H1 (cell line): ENCODE measurements around the gene SPEN. TPM values are rescaled to one million over a fixed set of nuclear protein-coding genes. Genes with fewer than 3 reads are reported as not detected.

ENCODE experiments used
- CTCF ChIA-PET: fragments of 300-600 bp; sonication (Branson Sonifier 250); formaldehyde crosslinking; loops from one replicate; lab custom pipeline; 2021; ENCODE audit not compliant: partially characterized antibody; lab: Charles Lee
- POLR2A ChIA-PET: fragments of 300-600 bp; sonication (Branson Sonifier 250); formaldehyde crosslinking; loops from one replicate; lab custom pipeline; 2021; ENCODE audit warnings: inconsistent platforms; ENCODE audit not compliant: partially characterized antibody; lab: Charles Lee
- DNase-seq, 2 experiments: peaks; one replicate each; pipeline versions ENCODE4 v3.0.0 to v3.0.0-alpha.2; 2010 to 2022; ENCODE audit warnings: low spot score in 2 of 2, low read depth in 1 of 2, mixed read lengths in 1 of 2
- FAIRE-seq: peaks from 2 replicates; lab custom pipeline; 2011; peaks lifted over from hg19 to GRCh38; lab: Jason Lieb, UNC
- H2AFZ ChIP-seq: 2 replicates; pipeline ENCODE4 v1.8.1; 2012; ENCODE audit warnings: low read length, inconsistent platforms
- H2AK5ac ChIP-seq: 2 replicates; pipeline ENCODE4 v1.6.1; 2013; ENCODE audit warnings: low read depth, low read length
- H2BK120ac ChIP-seq: replicated peaks from 2 replicates; pipeline ENCODE3; 2013; ENCODE audit warnings: low read depth, low read length, inconsistent platforms
- H2BK12ac ChIP-seq: 2 replicates; pipeline ENCODE4 v1.6.1; 2013; ENCODE audit warnings: low read depth, low read length
- H2BK15ac ChIP-seq: 2 replicates; pipeline ENCODE4 v1.6.1; 2013; ENCODE audit warnings: low read length
- H2BK20ac ChIP-seq: 2 replicates; pipeline ENCODE4 v1.6.1; 2013; ENCODE audit warnings: low read length
- H2BK5ac ChIP-seq: 2 replicates; pipeline ENCODE4 v1.6.1; 2013; ENCODE audit warnings: low read depth, low read length
- H3K14ac ChIP-seq: 2 replicates; pipeline ENCODE4 v1.6.1; 2013; ENCODE audit warnings: inconsistent platforms; ENCODE audit not compliant: insufficient read length
- H3K18ac ChIP-seq: 2 replicates; pipeline ENCODE4 v1.6.1; 2013; ENCODE audit warnings: low read length; ENCODE audit errors: extremely low read depth
- H3K23ac ChIP-seq: 2 replicates; pipeline ENCODE4 v1.6.1; 2013; ENCODE audit warnings: inconsistent platforms; ENCODE audit not compliant: insufficient read length
- H3K23me2 ChIP-seq: 2 replicates; pipeline ENCODE4 v1.6.1; 2013; ENCODE audit warnings: low read depth, low read length
- H3K27ac ChIP-seq: 2 replicates; pipeline ENCODE4 v1.6.1; 2011; ENCODE audit warnings: low read depth, low read length, inconsistent platforms
- H3K27me3 ChIP-seq, 4 experiments: replicated peaks in 1 of 4; 1 replicate in 1 of 4; 2 replicates in 3 of 4; pipeline versions ENCODE4 v1.6.1 to v1.8.1; 2011 to 2013; ENCODE audit warnings: low read length in 3 of 4, mild to moderate bottlenecking in 3 of 4, inconsistent platforms in 2 of 4, mixed read lengths in 2 of 4, moderate library complexity in 1 of 4; ENCODE audit not compliant: control insufficient read depth in 3 of 4, insufficient read depth in 3 of 4; ENCODE audit errors: extremely low read depth in 1 of 4
- H3K36me3 ChIP-seq, 4 experiments: 2 replicates each; pipeline versions ENCODE4 v1.6.1 to v1.8.1; 2011 to 2013; ENCODE audit warnings: mild to moderate bottlenecking in 4 of 4, low read length in 3 of 4, moderate library complexity in 2 of 4, control low read depth in 1 of 4, inconsistent platforms in 1 of 4; ENCODE audit not compliant: insufficient read depth in 4 of 4, control insufficient read depth in 2 of 4
- H3K4ac ChIP-seq: replicated peaks from 2 replicates; pipeline ENCODE3; 2013; ENCODE audit warnings: low read length, low read depth, mixed read lengths, inconsistent platforms; ENCODE audit not compliant: insufficient read length
- H3K4me1 ChIP-seq, 4 experiments: replicated peaks in 1 of 4; 1 replicate in 1 of 4; 2 replicates in 3 of 4; pipeline versions ENCODE4 v1.6.1 to v1.8.1; 2011 to 2013; ENCODE audit warnings: low read length in 3 of 4, inconsistent platforms in 2 of 4, mixed read lengths in 1 of 4; ENCODE audit not compliant: insufficient read depth in 4 of 4, control insufficient read depth in 3 of 4
- H3K4me2 ChIP-seq, 2 experiments: 2 replicates each; pipeline versions ENCODE4 v1.6.1 to v1.8.1; 2011 to 2013; ENCODE audit warnings: low read depth in 2 of 2, low read length in 2 of 2, control low read depth in 1 of 2, inconsistent platforms in 1 of 2, mild to moderate bottlenecking in 1 of 2; ENCODE audit not compliant: insufficient read depth in 1 of 2
- H3K4me3 ChIP-seq, 4 experiments: fragments of 200-600, 300-600 bp in 1 of 4; sonication (generic), shearing (Covaris generic), sonication (Bioruptor Twin) in 1 of 4; 2 replicates each; pipeline versions ENCODE4 v1.5.1 to v1.8.1; 2011 to 2016; ENCODE audit warnings: low read length in 4 of 4, low read depth in 3 of 4, control low read depth in 2 of 4, inconsistent platforms in 2 of 4, mild to moderate bottlenecking in 2 of 4, mixed read lengths in 1 of 4, moderate library complexity in 1 of 4; ENCODE audit not compliant: insufficient read depth in 2 of 4; ENCODE audit errors: extremely low read depth in 1 of 4
- H3K56ac ChIP-seq: replicated peaks from 2 replicates; pipeline ENCODE3; 2013; ENCODE audit warnings: low read depth, mild to moderate bottlenecking, mixed read lengths, low read length, inconsistent platforms; ENCODE audit not compliant: insufficient read length
- H3K79me1 ChIP-seq: 2 replicates; pipeline ENCODE4 v1.6.1; 2013; ENCODE audit warnings: low read depth, low read length, control low read depth
- H3K79me2 ChIP-seq, 2 experiments: 2 replicates each; pipeline versions ENCODE4 v1.6.1 to v1.8.1; 2012 to 2013; ENCODE audit warnings: low read length in 2 of 2, mild to moderate bottlenecking in 2 of 2, inconsistent platforms in 1 of 2; ENCODE audit not compliant: insufficient read depth in 2 of 2, control insufficient read depth in 1 of 2
- H3K9ac ChIP-seq, 4 experiments: replicated peaks in 1 of 4; 1 replicate in 1 of 4; 2 replicates in 3 of 4; pipeline versions ENCODE4 v1.6.1 to v1.8.1; 2011 to 2013; ENCODE audit warnings: low read depth in 3 of 4, low read length in 3 of 4, control low read depth in 2 of 4, mild to moderate bottlenecking in 2 of 4, moderate library complexity in 2 of 4, inconsistent platforms in 1 of 4; ENCODE audit errors: extremely low read depth in 1 of 4
- H3K9me3 ChIP-seq, 2 experiments: 2 replicates each; pipeline versions ENCODE4 v1.6.1 to v1.8.1; 2012 to 2013; ENCODE audit warnings: mild to moderate bottlenecking in 2 of 2, moderate library complexity in 2 of 2, control low read depth in 1 of 2, inconsistent platforms in 1 of 2, low read depth in 1 of 2, low read length in 1 of 2, mixed read lengths in 1 of 2; ENCODE audit not compliant: insufficient read depth in 2 of 2
- H4K20me1 ChIP-seq, 2 experiments: replicated peaks in 1 of 2; 2 replicates each; pipeline versions ENCODE3 to v1.8.1; 2011 to 2013; ENCODE audit warnings: inconsistent platforms in 2 of 2, low read length in 2 of 2, mild to moderate bottlenecking in 1 of 2; ENCODE audit not compliant: insufficient read depth in 2 of 2, control insufficient read depth in 1 of 2
- H4K5ac ChIP-seq: 2 replicates; pipeline ENCODE4 v1.6.1; 2013; ENCODE audit warnings: low read length, low read depth, mixed read lengths, inconsistent platforms; ENCODE audit not compliant: insufficient read length
- H4K8ac ChIP-seq: 2 replicates; pipeline ENCODE4 v1.8.0; 2013; ENCODE audit warnings: mild to moderate bottlenecking, moderate library complexity, low read length, inconsistent platforms; ENCODE audit not compliant: insufficient read depth; ENCODE audit errors: extremely low read depth
- H4K91ac ChIP-seq: replicated peaks from 2 replicates; pipeline ENCODE3; 2013; ENCODE audit warnings: low read length, mixed read lengths, inconsistent platforms; ENCODE audit not compliant: insufficient read length
- ATF3 ChIP-seq: IDR thresholded peaks from 2 replicates; pipeline ENCODE4 v1.6.1; 2011; ENCODE audit warnings: low read depth, mild to moderate bottlenecking, low read length; ENCODE audit not compliant: insufficient read depth
- CHD1 ChIP-seq: IDR thresholded peaks from 2 replicates; pipeline ENCODE4 v1.6.1; 2012; ENCODE audit warnings: low read depth, low read length, improper control_type of control experiment
- CREB1 ChIP-seq: IDR thresholded peaks from 2 replicates; pipeline ENCODE4 v1.6.1; 2012; ENCODE audit warnings: inconsistent platforms
- JUN ChIP-seq: IDR thresholded peaks from 2 replicates; pipeline ENCODE4 v1.6.1; 2011; ENCODE audit warnings: low read depth, mild to moderate bottlenecking, improper control_type of control experiment, low read length
- NANOG ChIP-seq: IDR thresholded peaks from 2 replicates; pipeline ENCODE4 v1.6.1; 2011; ENCODE audit warnings: low read length, low read depth, mild to moderate bottlenecking, inconsistent platforms; ENCODE audit not compliant: insufficient read depth, poor library complexity, severe bottlenecking
- RXRA ChIP-seq: IDR thresholded peaks from 2 replicates; pipeline ENCODE4 v1.6.1; 2011; ENCODE audit warnings: low read depth, mild to moderate bottlenecking, low read length, moderate library complexity; ENCODE audit not compliant: insufficient read depth
- SP1 ChIP-seq: IDR thresholded peaks from 2 replicates; pipeline ENCODE4 v1.6.1; 2011; ENCODE audit warnings: low read depth, low read length
- SP4 ChIP-seq: IDR thresholded peaks from 2 replicates; pipeline ENCODE4 v1.6.1; 2012; ENCODE audit warnings: low read length, inconsistent platforms
- SUZ12 ChIP-seq: fragments of 200-600 bp; sonication (generic); IDR thresholded peaks from 2 replicates; pipeline ENCODE4 v1.6.1; 2012; ENCODE audit warnings: mild to moderate bottlenecking, inconsistent platforms, low read length, moderate library complexity, mixed read lengths
- TAF1 ChIP-seq: IDR thresholded peaks from 2 replicates; pipeline ENCODE4 v1.6.1; 2011; ENCODE audit warnings: mild to moderate bottlenecking, low read depth, low read length
- TAF7 ChIP-seq: optimal IDR thresholded peaks from 2 replicates; pipeline ENCODE3; 2011; ENCODE audit warnings: low read depth, mild to moderate bottlenecking, inconsistent platforms, low read length, moderate library complexity, borderline replicate concordance
- WGBS, 2 experiments: shearing (Covaris generic) in 1 of 2; methylation state at CpG; one replicate each; pipeline versions ENCODE4 v1.1.6 to v1.1.7; 2013 to 2015; ENCODE audit warnings: low lambda C conversion rate in 2 of 2, mixed read lengths in 2 of 2, inconsistent platforms in 1 of 2, low coverage in 1 of 2, missing lambda C conversion rate in 1 of 2; ENCODE audit not compliant: insufficient replicate concordance in 2 of 2, insufficient coverage in 1 of 2, insufficient read length in 1 of 2; ENCODE audit errors: extremely low coverage in 1 of 2, missing lambda C conversion rate in 1 of 2; 5-methylcytosine and 5-hydroxymethylcytosine counted together
- polyA plus RNA-seq, 7 experiments: library from polyadenylated mRNA; depleted of rRNA in 3 of 7; stranded (reverse) in 5 of 7; unstranded in 2 of 7; fragments of >200 nt in 5 of 7; fragments of 200-250 nt in 2 of 7; gene quantifications; 1 replicate in 5 of 7; 2 replicates in 1 of 7; 4 replicates in 1 of 7; pipeline versions ENCODE4 v1.2.1 to v1.2.3, GENCODE V29; 2011 to 2013; ENCODE audit warnings: missing spikeins in 2 of 7, mixed read lengths in 2 of 7
- total RNA-seq: library from RNA; stranded (reverse); fragmentation: NEBNext Ultra II Directional; extraction: Animal tissue kit (Norgen Biotek cat#: 25700); gene quantifications from 2 replicates; pipeline ENCODE4 v1.2.1, GENCODE V29; 2021

The SPEN gene
- total and polyA plus RNA-seq, 2 of the 8 experiments (the other 6 are each of a cell fraction or from before 2014, with no cell fraction given), result 12.5 to 52.1 TPM

GRCh38 chr1:15953791-15954241 lies 106.3 kb downstream of the SPEN start:
- Histone ChIP-seq H4K20me1 (peaks cover 7 to 17% of the 10 kb centered on the region in 2 experiments), H2AFZ (no peak overlapping the region), H3K4me1 (peaks cover 10 to 33% (median 25%) of the 10 kb centered on the region in 4 experiments), H3K79me1 (peaks cover 8% of the 10 kb centered on the region; the same call in 1 of the 2 replicates), H2BK120ac (no peak overlapping the region), H3K9ac (no peak overlapping the region), H2BK15ac (no peak overlapping the region), H4K5ac (no peak overlapping the region), H4K8ac (no peak overlapping the region), H3K79me2 (no peaks in the 10 kb centered on the region), H2AK5ac (no peak overlapping the region), H3K18ac (no peak overlapping the region), H3K27me3 (no peaks in the 10 kb centered on the region; a peak in 1 of 7 replicates), H3K4me3 (no peak overlapping the region), H3K4ac (no peak overlapping the region), H3K23me2 (no peaks in the 10 kb centered on the region), H3K23ac (no peak overlapping the region), H2BK12ac (no peak overlapping the region), H3K36me3 (no peaks in the 10 kb centered on the region), H3K27ac (no peak overlapping the region), H3K56ac (no peak overlapping the region), H4K91ac (no peak overlapping the region), H3K4me2 (no peak overlapping the region), H2BK20ac (no peak overlapping the region), H3K9me3 (no peaks in the 10 kb centered on the region), H2BK5ac (0 out of 2 replicates have a peak overlapping the region, but pooled peaks have one; percentile 38), H3K14ac (no peak overlapping the region)
- TF ChIP-seq SP1, result no peak
- no peak for TF ChIP-seq JUN
- no peak for TF ChIP-seq RXRA
- no peak for TF ChIP-seq NANOG
- no peak for TF ChIP-seq CREB1
- no peak for TF ChIP-seq CHD1
- TF ChIP-seq ATF3, result no peak
- no peak for TF ChIP-seq TAF1
- TF ChIP-seq SUZ12, result no peak
- TF ChIP-seq TAF7, result no peak
- no peak for TF ChIP-seq SP4
- ChIA-PET POLR2A (interaction anchor here (0.6 to 1.3 kb wide), 2 partner anchors 22 to 168 kb away, joined by 3 to 4 read pairs; partner anchors contain the start of gene ZBTB17), CTCF (interaction anchor here (0.7 to 1.3 kb wide), 7 partner anchors 10 to 162 kb away, joined by 3 to 5 read pairs (median 3); no protein-coding TSS in a partner anchor)
- DNase-seq (no peak), FAIRE-seq (no peak)
- WGBS, 2 experiments, result 87% methylated on average over 1 of the region's 1 CpG; no CpG with 5 or more reads in 1 of the 2 experiments
